Activated T-cell treated with anti-CD3 and anti-CD28 coated beads for 4 hours (primary cell): ENCODE results near the gene LCP2.
"Not testable (repeated sequence)": the region's sequence is repeated elsewhere in the genome, so short reads cannot be mapped to it uniquely, and the experiment has no call there.

ENCODE experiments used
- DNase-seq: peaks from one replicate; pipeline ENCODE4 v3.0.0-alpha.2; 2020

LCP2 gene

GRCh38 chr5:170269579-170269978 is 28.0 kb downstream of the LCP2 start:
- no peak for DNase-seq

GRCh38 chr5:170268884-170269283 is 28.7 kb downstream of the LCP2 start:
- DNase-seq, result no peak

- no peak for DNase-seq
Observed at GRCh38 chr5:170268153-170268689, 29.4 kb downstream of the LCP2 start.

GRCh38 chr5:170267431-170268152 is 30.0 kb downstream of the LCP2 start:
- peak; percentile 65 for DNase-seq

- DNase-seq, result no peak
Observed at GRCh38 chr5:170266570-170267381, 30.8 kb downstream of the LCP2 start.

GRCh38 chr5:170265522-170265921 is 32.1 kb downstream of the LCP2 start:
- DNase-seq, result no peak

- no peak for DNase-seq
Observed at GRCh38 chr5:170263906-170264305, 33.7 kb downstream of the LCP2 start.

GRCh38 chr5:170262061-170263045 is 35.2 kb downstream of the LCP2 start:
- no peak for DNase-seq

- DNase-seq, result no peak
Observed at GRCh38 chr5:170261528-170262043, 36.0 kb downstream of the LCP2 start.

- no peak for DNase-seq
Observed at GRCh38 chr5:170257370-170257769, 40.2 kb downstream of the LCP2 start.

GRCh38 chr5:170256571-170256970 is 41.0 kb downstream of the LCP2 start:
- no peak for DNase-seq

GRCh38 chr5:170254056-170254455 is 43.5 kb downstream of the LCP2 start:
- peak; percentile 50 for DNase-seq

GRCh38 chr5:170252720-170253350 is 44.7 kb downstream of the LCP2 start:
- DNase-seq, result no peak

GRCh38 chr5:170252109-170252508 is 45.5 kb downstream of the LCP2 start:
- DNase-seq, result no peak

GRCh38 chr5:170251462-170251861 is 46.1 kb downstream of the LCP2 start:
- DNase-seq, result no peak

- no peak for DNase-seq
Observed at GRCh38 chr5:170250810-170251317, 46.7 kb downstream of the LCP2 start.

GRCh38 chr5:170249355-170249754 is 48.2 kb downstream of the LCP2 start:
- DNase-seq, result no peak

- DNase-seq, result not testable (repeated sequence)
Observed at GRCh38 chr5:170248931-170249227, 48.7 kb downstream of the LCP2 start.

GRCh38 chr5:170248172-170248930 is 49.2 kb downstream of the LCP2 start:
- no peak for DNase-seq

- DNase-seq, result no peak
Observed at GRCh38 chr5:170247363-170247762, 50.2 kb downstream of the LCP2 start.
